Panc1 (cell line): ENCODE results near the gene ADGRL1. TPM values are rescaled to one million over a fixed set of nuclear protein-coding genes. Genes with fewer than 3 reads are reported as not detected.

Experiments
- ATAC-seq: fragments of 200-7000 bp; cut with Tn5 transposase; 2 replicates; pipeline ENCODE4 v1.9.1; 2020; ENCODE audit warnings: mild to moderate bottlenecking, moderate library complexity
- BruUV-seq: library from RNA; stranded (reverse); fragments of 400-500 nt; replicated peaks from 2 replicates; lab custom pipeline; 2021; lab: Mats Ljungman, UMichigan
- CTCF ChIA-PET: fragments of 300-600 bp; sonication (Branson Sonifier 250); formaldehyde crosslinking; loops from one replicate; lab custom pipeline; 2022; ENCODE audit warnings: antibody characterized with exemption; lab: Charles Lee
- POLR2A ChIA-PET: fragments of 300-600 bp; sonication (Branson Sonifier 250); formaldehyde crosslinking; loops from one replicate; lab custom pipeline; 2022; ENCODE audit warnings: antibody characterized with exemption; lab: Charles Lee
- DNase-seq: peaks from one replicate; pipeline ENCODE4 v3.0.0-alpha.2; 2010; ENCODE audit warnings: low read depth, low spot score
- H3K27ac ChIP-seq: 2 replicates; pipeline ENCODE4 v1.5.1; 2011; ENCODE audit warnings: mild to moderate bottlenecking, low read length, inconsistent platforms
- H3K27me3 ChIP-seq: fragments of 200-500 bp; sonication (Bioruptor generic); 2 replicates; pipeline ENCODE4 v1.6.0; 2014; ENCODE audit warnings: low read length, inconsistent platforms; ENCODE audit not compliant: control insufficient read depth, insufficient read depth
- H3K36me3 ChIP-seq: fragments of 200-500 bp; sonication (Bioruptor generic); 2 replicates; pipeline ENCODE4 v1.5.1; 2014; ENCODE audit warnings: inconsistent platforms, mild to moderate bottlenecking, low read length, moderate library complexity; ENCODE audit not compliant: control insufficient read depth, insufficient read depth
- H3K4me1 ChIP-seq: 2 replicates; pipeline ENCODE4 v1.5.1; 2011; ENCODE audit warnings: inconsistent platforms, mild to moderate bottlenecking, low read length, moderate library complexity; ENCODE audit not compliant: control insufficient read depth, insufficient read depth
- H3K4me3 ChIP-seq, 2 experiments: 2 replicates each; pipeline ENCODE4 v1.5.1; 2011 to 2012; ENCODE audit warnings: low read depth in 2 of 2, low read length in 2 of 2, mild to moderate bottlenecking in 2 of 2, inconsistent platforms in 1 of 2, moderate library complexity in 1 of 2
- H3K9me3 ChIP-seq: fragments of 200-500 bp; sonication (Bioruptor generic); 2 replicates; pipeline ENCODE4 v1.5.1; 2014; ENCODE audit warnings: low read depth, mild to moderate bottlenecking, inconsistent platforms, low read length, moderate library complexity; ENCODE audit not compliant: control insufficient read depth, insufficient read depth
- POLR2AphosphoS5 ChIP-seq: IDR thresholded peaks from 2 replicates; pipeline ENCODE4 v1.6.1; 2012; ENCODE audit warnings: mild to moderate bottlenecking, low read depth, low read length, moderate library complexity
- SIN3A ChIP-seq: IDR thresholded peaks from 2 replicates; pipeline ENCODE4 v1.6.1; 2012; ENCODE audit warnings: low read depth, mild to moderate bottlenecking, low read length, moderate library complexity, borderline replicate concordance; ENCODE audit not compliant: insufficient read depth
- TCF7L2 ChIP-seq: IDR thresholded peaks from 2 replicates; pipeline ENCODE4 v1.6.1; 2011; ENCODE audit warnings: mild to moderate bottlenecking, low read depth, low read length, inconsistent platforms
- in situ Hi-C: cut with HindIII; loops from 2 replicates; pipeline ENCODE4 v1.10.0; 2016; ENCODE audit warnings: low sequenced_read_pairs, low pct_unique_long_range_greater_than_20kb
- intact Hi-C: fragments of 100-400 bp; cut with micrococcal nuclease; formaldehyde crosslinking; loops from one replicate; pipeline ENCODE4 v1.10.0; 2022; ENCODE audit not compliant: unreplicated experiment
- total RNA-seq: library from RNA; stranded (reverse); gene quantifications from one replicate; pipeline ENCODE4 v1.2.1, GENCODE V29; 2021; ENCODE audit not compliant: unreplicated experiment
- TF ChIP-seq, protein P1 (sequence below), 2 experiments: IDR thresholded peaks; 2 replicates each; pipeline ENCODE4 v1.6.1; 2011 to 2012; ENCODE audit warnings: low read depth in 2 of 2, control low read depth in 1 of 2, low read length in 1 of 2, mild to moderate bottlenecking in 1 of 2, moderate library complexity in 1 of 2; ENCODE audit not compliant: insufficient read depth in 1 of 2
- TF ChIP-seq, protein P2 (sequence below): fragments of 450-650 bp; IDR thresholded peaks from 2 replicates; pipeline ENCODE4 v1.5.1; 2017; ENCODE audit warnings: mild to moderate bottlenecking

ADGRL1 gene
- total RNA-seq, 1 experiment from 2014 or later, result 37.7 TPM

DNA sequence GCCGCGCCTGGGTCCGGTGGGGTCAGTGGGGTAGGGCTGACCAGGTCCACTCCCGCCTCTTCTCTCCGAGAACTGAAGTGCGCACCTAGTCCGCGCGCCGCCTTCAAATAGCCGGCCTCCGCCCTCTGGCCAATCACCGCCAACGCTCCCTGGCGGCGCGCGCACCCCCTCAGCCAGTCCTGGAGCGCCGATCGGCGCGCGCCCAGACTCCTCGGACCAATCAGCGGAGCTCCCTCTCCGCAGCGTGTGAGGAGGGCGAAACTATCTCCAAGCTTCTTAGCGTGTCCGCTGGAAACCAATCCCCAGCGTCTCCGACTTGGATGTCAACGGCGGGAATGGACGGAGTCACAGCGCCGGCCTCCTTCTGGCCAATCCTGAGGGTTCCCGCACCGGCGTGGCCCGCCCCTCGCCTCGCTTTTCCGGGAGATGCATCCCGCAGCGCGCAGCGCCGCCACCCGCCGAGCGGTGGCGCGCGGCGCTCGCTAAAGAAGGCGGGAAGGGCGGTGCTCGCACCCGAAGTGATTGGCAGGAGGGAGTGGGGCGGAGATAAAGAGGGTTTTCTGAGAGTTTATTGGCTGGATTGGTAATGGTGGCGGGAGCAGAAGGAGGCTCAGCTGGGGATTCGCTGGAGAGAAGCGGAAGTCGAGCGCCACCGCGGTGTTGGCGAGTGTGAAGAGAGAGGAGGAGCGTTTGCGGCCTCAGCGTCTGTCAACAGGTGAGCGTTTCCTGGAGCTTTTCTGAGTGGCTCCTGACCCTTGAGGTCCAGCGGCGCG lies 69.3 kb downstream of the ADGRL1 start, which contains the start of gene ASF1B:
ASF1B (minus strand) TSS at position 81 of the 773 bp plus-strand sequence. CDS start 133 bp downstream, outside the sequence.
- Histone ChIP-seq H3K27me3 (no peaks in the 10 kb centered on the region), H3K4me3 (peak within 1 kb of the TSS; percentile 62 to 76), H3K4me1 (peaks cover 8% of the 10 kb centered on the region; the same call in 1 of the 2 replicates), H3K27ac (peak within 1 kb of the TSS; percentile 81), H3K36me3 (peaks cover 6% of the 10 kb centered on the region; the same call in 1 of the 2 replicates), H3K9me3 (no peaks in the 10 kb centered on the region)
- TF ChIP-seq, protein P1, sequence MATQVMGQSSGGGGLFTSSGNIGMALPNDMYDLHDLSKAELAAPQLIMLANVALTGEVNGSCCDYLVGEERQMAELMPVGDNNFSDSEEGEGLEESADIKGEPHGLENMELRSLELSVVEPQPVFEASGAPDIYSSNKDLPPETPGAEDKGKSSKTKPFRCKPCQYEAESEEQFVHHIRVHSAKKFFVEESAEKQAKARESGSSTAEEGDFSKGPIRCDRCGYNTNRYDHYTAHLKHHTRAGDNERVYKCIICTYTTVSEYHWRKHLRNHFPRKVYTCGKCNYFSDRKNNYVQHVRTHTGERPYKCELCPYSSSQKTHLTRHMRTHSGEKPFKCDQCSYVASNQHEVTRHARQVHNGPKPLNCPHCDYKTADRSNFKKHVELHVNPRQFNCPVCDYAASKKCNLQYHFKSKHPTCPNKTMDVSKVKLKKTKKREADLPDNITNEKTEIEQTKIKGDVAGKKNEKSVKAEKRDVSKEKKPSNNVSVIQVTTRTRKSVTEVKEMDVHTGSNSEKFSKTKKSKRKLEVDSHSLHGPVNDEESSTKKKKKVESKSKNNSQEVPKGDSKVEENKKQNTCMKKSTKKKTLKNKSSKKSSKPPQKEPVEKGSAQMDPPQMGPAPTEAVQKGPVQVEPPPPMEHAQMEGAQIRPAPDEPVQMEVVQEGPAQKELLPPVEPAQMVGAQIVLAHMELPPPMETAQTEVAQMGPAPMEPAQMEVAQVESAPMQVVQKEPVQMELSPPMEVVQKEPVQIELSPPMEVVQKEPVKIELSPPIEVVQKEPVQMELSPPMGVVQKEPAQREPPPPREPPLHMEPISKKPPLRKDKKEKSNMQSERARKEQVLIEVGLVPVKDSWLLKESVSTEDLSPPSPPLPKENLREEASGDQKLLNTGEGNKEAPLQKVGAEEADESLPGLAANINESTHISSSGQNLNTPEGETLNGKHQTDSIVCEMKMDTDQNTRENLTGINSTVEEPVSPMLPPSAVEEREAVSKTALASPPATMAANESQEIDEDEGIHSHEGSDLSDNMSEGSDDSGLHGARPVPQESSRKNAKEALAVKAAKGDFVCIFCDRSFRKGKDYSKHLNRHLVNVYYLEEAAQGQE (IDR thresholded peaks at IDR 0.05; ENCODE audit: insufficient read depth in 1 of 2, low read depth in 2 of 2, low read length in 1 of 2), result no peak
- TF ChIP-seq, protein P2, sequence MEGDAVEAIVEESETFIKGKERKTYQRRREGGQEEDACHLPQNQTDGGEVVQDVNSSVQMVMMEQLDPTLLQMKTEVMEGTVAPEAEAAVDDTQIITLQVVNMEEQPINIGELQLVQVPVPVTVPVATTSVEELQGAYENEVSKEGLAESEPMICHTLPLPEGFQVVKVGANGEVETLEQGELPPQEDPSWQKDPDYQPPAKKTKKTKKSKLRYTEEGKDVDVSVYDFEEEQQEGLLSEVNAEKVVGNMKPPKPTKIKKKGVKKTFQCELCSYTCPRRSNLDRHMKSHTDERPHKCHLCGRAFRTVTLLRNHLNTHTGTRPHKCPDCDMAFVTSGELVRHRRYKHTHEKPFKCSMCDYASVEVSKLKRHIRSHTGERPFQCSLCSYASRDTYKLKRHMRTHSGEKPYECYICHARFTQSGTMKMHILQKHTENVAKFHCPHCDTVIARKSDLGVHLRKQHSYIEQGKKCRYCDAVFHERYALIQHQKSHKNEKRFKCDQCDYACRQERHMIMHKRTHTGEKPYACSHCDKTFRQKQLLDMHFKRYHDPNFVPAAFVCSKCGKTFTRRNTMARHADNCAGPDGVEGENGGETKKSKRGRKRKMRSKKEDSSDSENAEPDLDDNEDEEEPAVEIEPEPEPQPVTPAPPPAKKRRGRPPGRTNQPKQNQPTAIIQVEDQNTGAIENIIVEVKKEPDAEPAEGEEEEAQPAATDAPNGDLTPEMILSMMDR, result peak; percentile 93
- TF ChIP-seq TCF7L2 (0 out of 2 replicates have a peak, but pooled peaks have one; percentile 18), SIN3A (peak; percentile 97), POLR2AphosphoS5 (peak; percentile 89; the same call in 1 of the 2 replicates)
- BruUV-seq, result no TSS peak
- ATAC-seq (peak; percentile 93), DNase-seq (peak; percentile 94)
- ChIA-PET POLR2A (interaction anchor here (0.5 to 0.7 kb wide), 4 partner anchors 12 to 276 kb away, joined by 3 to 12 read pairs (median 3); no protein-coding TSS in a partner anchor), CTCF (interaction anchor here (0.6 to 1.8 kb wide), 8 partner anchors 12 to 342 kb away, joined by 3 to 6 read pairs (median 5); no protein-coding TSS in a partner anchor)
- in situ Hi-C loops (no loop called here), intact Hi-C loops (no loop called here)

DNA sequence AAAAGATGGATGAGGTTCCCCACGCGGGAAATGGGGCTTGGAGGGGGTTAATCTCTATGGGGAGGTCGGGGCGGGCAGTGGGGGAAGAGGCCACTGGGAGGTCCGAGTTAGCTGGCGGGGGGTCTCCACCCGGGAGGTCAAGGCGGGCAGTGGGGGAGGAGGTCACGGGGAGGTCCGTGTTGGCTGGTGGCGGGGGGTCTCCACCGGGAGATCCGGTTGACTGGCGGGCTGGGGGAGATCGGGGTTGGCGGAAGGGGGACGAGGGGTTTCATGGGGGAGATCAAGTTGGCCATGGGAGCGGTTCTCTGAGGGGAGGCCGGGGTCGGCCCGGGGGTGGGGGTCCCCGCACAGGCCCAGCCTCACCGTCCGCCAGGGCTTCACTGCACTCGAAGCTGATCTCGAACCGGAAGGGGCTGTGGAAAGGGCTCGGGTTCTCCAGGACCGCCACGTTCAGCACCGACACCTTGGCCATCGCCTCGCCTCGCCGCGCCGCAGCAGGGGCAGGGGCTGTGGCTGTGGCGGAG lies 69.9 kb downstream of the ADGRL1 start:
- no peak; the same call in 1 of the 2 replicates for TF ChIP-seq POLR2AphosphoS5
- TF ChIP-seq, protein P1 (IDR thresholded peaks at IDR 0.05; ENCODE audit: insufficient read depth in 1 of 2, low read depth in 2 of 2, low read length in 1 of 2), result no peak
- intact Hi-C loops (no loop called here), in situ Hi-C loops (no loop called here)
- peaks cover 6% of the 10 kb centered on the region; the same call in 1 of the 2 replicates for H3K36me3 ChIP-seq
- H3K27ac ChIP-seq, result peak overlapping the region; percentile 78
- ChIA-PET POLR2A (interaction anchor here (0.5 kb wide), 2 partner anchors 12 to 214 kb away, joined by 3 to 12 read pairs; no protein-coding TSS in a partner anchor), CTCF (interaction anchor here (0.6 to 1.8 kb wide), 6 partner anchors 12 to 343 kb away, joined by 3 to 6 read pairs (median 5); no protein-coding TSS in a partner anchor)
- no TSS peak for BruUV-seq
- H3K27me3 ChIP-seq, result no peaks in the 10 kb centered on the region
- ATAC-seq (no peak; the same call in 1 of the 2 replicates), DNase-seq (no peak)
- no peaks in the 10 kb centered on the region for H3K9me3 ChIP-seq
- H3K4me1 ChIP-seq, result peaks cover 8% of the 10 kb centered on the region; the same call in 1 of the 2 replicates
- H3K4me3 ChIP-seq, result peak overlapping the region; percentile 62 to 64
